SK-N-MC (cell line): ENCODE data around the gene POLR1A.

Experiments
- EZH2 ChIP-seq: fragments of 200-600 bp; sonication (generic); IDR thresholded peaks from one replicate; pipeline ENCODE4 v1.6.1; 2017; ENCODE audit warnings: antibody characterized with exemption
- POLR2AphosphoS5 ChIP-seq: IDR thresholded peaks from 2 replicates; pipeline ENCODE4 v1.6.1; 2012; ENCODE audit warnings: mild to moderate bottlenecking, low read depth, low read length, borderline replicate concordance

GRCh38 chr2:85987266-85988174 is 118.2 kb downstream of the POLR1A start:
- no peak for TF ChIP-seq EZH2
- TF ChIP-seq POLR2AphosphoS5: no peak
